GM10266 (cell line): ENCODE measurements around the gene RALGAPA1.

ENCODE experiments used
- DNase-seq: peaks from one replicate; pipeline ENCODE4 v3.0.0; 2012; ENCODE audit errors: extremely low spot score
- CTCF ChIP-seq: IDR thresholded peaks from 2 replicates; pipeline ENCODE4 v1.5.1; 2012; ENCODE audit warnings: mild to moderate bottlenecking, low read depth; ENCODE audit not compliant: control insufficient read depth, insufficient read depth; ENCODE audit errors: missing control alignments

The RALGAPA1 gene

GRCh38 chr14:35669782-35670181 lies 139.3 kb downstream of the RALGAPA1 start:
- no peak for DNase-seq
- no peak for TF ChIP-seq CTCF

- TF ChIP-seq CTCF, result no peak
- no peak for DNase-seq
Observed at GRCh38 chr14:35666429-35667043, 142.6 kb downstream of the RALGAPA1 start.

- no peak for TF ChIP-seq CTCF
- no peak for DNase-seq
Observed at GRCh38 chr14:35661875-35662274, 147.2 kb downstream of the RALGAPA1 start.

- TF ChIP-seq CTCF, result no peak
- no peak for DNase-seq
Observed at GRCh38 chr14:35653045-35653444, 156.1 kb downstream of the RALGAPA1 start.

- DNase-seq, result no peak
- no peak for TF ChIP-seq CTCF
Observed at GRCh38 chr14:35643513-35643912, 165.6 kb downstream of the RALGAPA1 start.

- TF ChIP-seq CTCF, result no peak
- no peak for DNase-seq
Observed at GRCh38 chr14:35637851-35638250, 171.2 kb downstream of the RALGAPA1 start.

- no peak for DNase-seq
- no peak for TF ChIP-seq CTCF
Observed at GRCh38 chr14:35637269-35637668, 171.8 kb downstream of the RALGAPA1 start.
